Immature natural killer cell (primary cell): Measurements from ENCODE around the gene FAF1. TPM values are rescaled to one million over a fixed set of nuclear protein-coding genes. Genes with fewer than 3 reads are reported as not detected.
"Not testable (repeated sequence)": the region's sequence is repeated elsewhere in the genome, so short reads cannot be mapped to it uniquely, and the experiment has no call there.

ENCODE experiments used
- DNase-seq, 3 donors: peaks; one replicate each; pipeline ENCODE4 v3.0.0; 2022; ENCODE audit warnings: mixed read lengths in 1 of 3
- H3K27ac Mint-ChIP-seq, 6 donors: one replicate each; pipeline ENCODE4 v1.8.0; 2020; ENCODE audit warnings: mixed read lengths in 6 of 6, mild to moderate bottlenecking in 5 of 6, inconsistent platforms in 4 of 6, moderate library complexity in 3 of 6
- H3K27me3 Mint-ChIP-seq, 3 donors: one replicate each; pipeline ENCODE4 v1.8.0; 2020 to 2021; ENCODE audit warnings: low read depth in 3 of 3, mild to moderate bottlenecking in 3 of 3, mixed read lengths in 3 of 3, moderate library complexity in 3 of 3, inconsistent platforms in 1 of 3
- H3K36me3 Mint-ChIP-seq, 3 donors: one replicate each; pipeline ENCODE4 v1.8.0; 2020; ENCODE audit warnings: mixed read lengths in 3 of 3, inconsistent platforms in 2 of 3, mild to moderate bottlenecking in 2 of 3
- H3K4me1 Mint-ChIP-seq, 2 donors: one replicate each; pipeline ENCODE4 v1.8.0; 2020; ENCODE audit warnings: inconsistent platforms in 2 of 2, mild to moderate bottlenecking in 2 of 2, mixed read lengths in 2 of 2, moderate library complexity in 1 of 2
- H3K4me3 Mint-ChIP-seq, 5 donors: one replicate each; pipeline ENCODE4 v1.8.0; 2020; ENCODE audit warnings: mild to moderate bottlenecking in 5 of 5, mixed read lengths in 5 of 5, inconsistent platforms in 3 of 5, moderate library complexity in 3 of 5
- H3K9me3 Mint-ChIP-seq, 6 donors: one replicate each; pipeline ENCODE4 v1.8.0; 2020; ENCODE audit warnings: mild to moderate bottlenecking in 6 of 6, mixed read lengths in 6 of 6, inconsistent platforms in 4 of 6, moderate library complexity in 3 of 6
- polyA plus RNA-seq, 3 donors: library from polyadenylated mRNA; unstranded; fragments of 300-500 nt; fragmentation: Illumina TruSeq; gene quantifications; one replicate each; pipeline ENCODE4 v1.2.3, GENCODE V29; 2021

FAF1 gene
- polyA plus RNA-seq, 3 donors from 2014 or later, result 31.1 to 49.8 (median 44.0) TPM

- Mint-ChIP-seq H3K9me3 (no peaks in the 10 kb centered on the region), H3K27me3 (peaks cover 0 to 8% (median 4%) of the 10 kb centered on the region in 3 donors), H3K4me3 (peak overlapping the region in 3 of 5 donors; percentile 97 to 99 (median 99)), H3K36me3 (no peaks in the 10 kb centered on the region), H3K4me1 (peaks cover 23 to 34% of the 10 kb centered on the region in 2 donors), H3K27ac (peak overlapping the region; percentile 92 to 97 (median 95))
- no peak for DNase-seq
These were observed 6.9 kb upstream of the FAF1 start for GRCh38 chr1:50966991-50967390.

DNA sequence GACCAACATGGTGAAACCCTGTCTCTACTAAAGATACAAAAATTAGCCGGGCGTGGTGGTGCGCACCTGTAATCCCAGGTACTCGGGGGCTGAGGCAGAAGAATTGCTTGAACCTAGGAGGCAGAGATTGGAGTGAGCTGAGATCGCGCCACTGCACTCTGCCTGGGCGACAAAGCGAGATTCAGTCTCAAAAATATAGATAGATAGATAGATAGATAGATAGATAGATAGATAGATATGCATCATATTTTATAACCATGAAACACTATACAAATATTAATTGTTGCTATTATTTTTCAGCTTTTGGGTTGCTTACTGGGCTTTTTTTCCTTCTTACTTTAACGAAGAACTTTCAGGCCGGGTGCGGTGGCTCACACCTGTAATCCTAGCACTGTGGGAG is 4.8 kb upstream of the FAF1 start:
- Mint-ChIP-seq H3K36me3 (no peaks in the 10 kb centered on the region), H3K4me1 (peaks cover 15 to 22% of the 10 kb centered on the region in 2 donors), H3K9me3 (no peaks in the 10 kb centered on the region), H3K4me3 (no peak overlapping the region), H3K27me3 (peaks cover 4 to 16% (median 8%) of the 10 kb centered on the region in 3 donors), H3K27ac (no peak overlapping the region)
- no peak for DNase-seq

DNA sequence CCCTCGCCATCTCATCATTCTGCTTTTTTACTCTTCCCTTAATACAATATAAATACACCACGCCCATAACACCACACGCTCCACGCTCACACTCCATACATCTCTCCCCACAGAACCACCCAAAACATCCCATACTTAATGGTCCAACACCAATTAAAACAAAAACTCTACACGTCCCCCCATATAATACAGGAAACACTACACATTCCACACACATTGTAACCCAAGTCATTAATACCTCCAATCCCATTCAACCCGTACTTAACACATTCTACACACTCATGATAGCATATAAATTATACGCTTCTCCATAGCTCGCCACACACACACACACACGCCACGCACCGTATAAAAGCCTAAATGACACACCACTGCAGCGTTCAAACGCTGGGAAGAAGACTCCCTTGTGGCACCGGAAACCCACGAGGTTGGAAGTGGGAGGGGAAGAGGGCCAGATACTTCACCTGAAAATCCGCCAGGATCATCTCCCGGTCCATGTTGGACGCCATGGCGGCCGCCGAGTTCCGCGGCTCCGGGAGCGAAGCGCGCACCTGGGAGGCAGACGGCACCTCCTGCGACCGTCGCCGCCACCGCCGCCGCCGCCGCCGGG is 659 bp downstream of the FAF1 start:
- Mint-ChIP-seq H3K27ac (peak overlapping the region; percentile 50 to 91 (median 85)), H3K9me3 (no peaks in the 10 kb centered on the region), H3K36me3 (no peaks in the 10 kb centered on the region), H3K27me3 (peaks cover 5 to 11% (median 6%) of the 10 kb centered on the region in 3 donors), H3K4me3 (peak overlapping the region; percentile 83 to 89 (median 85)), H3K4me1 (peaks cover 17 to 20% of the 10 kb centered on the region in 2 donors)
- DNase-seq, result no peak

GRCh38 chr1:50955116-50955515 is 5.0 kb downstream of the FAF1 start:
- no peak overlapping the region for H3K4me3 Mint-ChIP-seq
- peaks cover 15 to 28% of the 10 kb centered on the region in 2 donors for H3K4me1 Mint-ChIP-seq
- no peak overlapping the region for H3K27ac Mint-ChIP-seq
- H3K9me3 Mint-ChIP-seq, result no peaks in the 10 kb centered on the region
- no peak for DNase-seq
- H3K27me3 Mint-ChIP-seq, result peaks cover 3 to 6% (median 5%) of the 10 kb centered on the region in 3 donors
- no peaks in the 10 kb centered on the region for H3K36me3 Mint-ChIP-seq

DNA sequence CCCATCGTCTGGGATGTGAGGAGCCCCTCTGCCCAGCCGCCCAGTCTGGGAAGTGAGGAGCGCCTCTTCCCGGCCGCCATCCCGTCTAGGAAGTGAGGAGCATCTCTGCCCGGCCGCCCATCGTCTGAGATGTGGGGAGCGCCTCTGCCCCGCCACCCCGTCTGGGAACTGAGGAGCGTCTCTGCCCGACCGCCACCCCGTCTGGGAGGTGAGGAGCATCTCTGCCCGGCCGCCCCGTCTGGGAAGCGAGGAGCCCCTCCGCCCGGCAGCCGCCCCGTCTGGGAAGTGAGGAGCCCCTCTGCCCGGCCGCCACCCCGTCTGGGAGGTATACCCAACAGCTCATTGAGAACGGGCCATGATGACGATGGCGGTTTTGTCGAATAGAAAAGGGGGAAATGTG is 7.5 kb downstream of the FAF1 start:
- DNase-seq, H3K4me3 Mint-ChIP-seq, H3K9me3 Mint-ChIP-seq, H3K36me3 Mint-ChIP-seq, H3K27ac Mint-ChIP-seq, H3K27me3 Mint-ChIP-seq: not testable (repeated sequence)
- H3K4me1 Mint-ChIP-seq, result peaks cover 15 to 32% of the 10 kb centered on the region in 2 donors

- DNase-seq, result no peak
- Mint-ChIP-seq H3K36me3 (no peaks in the 10 kb centered on the region), H3K4me3 (no peak overlapping the region), H3K27ac (peak overlapping the region in 1 of 6 donors; percentile 25), H3K27me3 (peaks cover 0 to 3% (median 0%) of the 10 kb centered on the region in 3 donors), H3K9me3 (no peaks in the 10 kb centered on the region), H3K4me1 (peaks cover 26 to 53% of the 10 kb centered on the region in 2 donors)
These were observed 9.7 kb downstream of the FAF1 start for GRCh38 chr1:50950396-50950795.

GRCh38 chr1:50949286-50949982 is 10.6 kb downstream of the FAF1 start:
- peaks cover 0 to 3% (median 0%) of the 10 kb centered on the region in 3 donors for H3K27me3 Mint-ChIP-seq
- no peak for DNase-seq
- no peaks in the 10 kb centered on the region for H3K36me3 Mint-ChIP-seq
- no peak overlapping the region for H3K27ac Mint-ChIP-seq
- H3K9me3 Mint-ChIP-seq, result no peaks in the 10 kb centered on the region
- H3K4me3 Mint-ChIP-seq, result no peak overlapping the region
- peaks cover 30 to 60% of the 10 kb centered on the region in 2 donors for H3K4me1 Mint-ChIP-seq

DNA sequence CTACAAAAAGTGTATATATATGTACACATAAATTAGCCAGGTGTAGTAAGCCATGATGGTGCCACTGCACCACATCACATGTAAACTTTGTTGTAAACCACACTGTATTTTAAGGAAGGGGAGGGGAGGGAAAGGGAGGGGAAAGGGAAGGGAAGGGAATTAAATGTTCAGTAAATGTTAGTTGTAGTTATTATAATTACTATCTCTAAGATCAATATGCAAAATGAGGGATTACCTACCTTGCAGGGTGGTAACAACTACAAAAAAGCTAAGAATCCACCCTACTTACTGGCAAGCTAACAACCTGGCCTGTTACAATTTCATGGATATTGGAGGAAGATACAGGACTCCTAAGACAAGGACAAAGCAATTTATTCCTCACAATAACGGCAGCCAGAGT is 17.7 kb downstream of the FAF1 start:
- H3K36me3 Mint-ChIP-seq, result no peaks in the 10 kb centered on the region
- peaks cover 23 to 60% of the 10 kb centered on the region in 2 donors for H3K4me1 Mint-ChIP-seq
- peaks cover 0 to 1% (median 0%) of the 10 kb centered on the region in 3 donors for H3K27me3 Mint-ChIP-seq
- DNase-seq, result no peak
- no peaks in the 10 kb centered on the region for H3K9me3 Mint-ChIP-seq
- no peak overlapping the region for H3K4me3 Mint-ChIP-seq
- no peak overlapping the region for H3K27ac Mint-ChIP-seq

- H3K27ac Mint-ChIP-seq, result no peak overlapping the region
- no peaks in the 10 kb centered on the region for H3K9me3 Mint-ChIP-seq
- peaks cover 29 to 56% of the 10 kb centered on the region in 2 donors for H3K4me1 Mint-ChIP-seq
These were observed 19.8 kb downstream of the FAF1 start for GRCh38 chr1:50940291-50940690.

GRCh38 chr1:50936321-50936720 is 23.7 kb downstream of the FAF1 start:
- peaks cover 0 to 3% (median 0%) of the 10 kb centered on the region in 3 donors for H3K27me3 Mint-ChIP-seq
- H3K27ac Mint-ChIP-seq, result peak overlapping the region in 2 of 6 donors; percentile 4 to 50
- H3K4me1 Mint-ChIP-seq, result peaks cover 26 to 50% of the 10 kb centered on the region in 2 donors
- no peak for DNase-seq
- H3K4me3 Mint-ChIP-seq, result no peak overlapping the region
- H3K36me3 Mint-ChIP-seq, result no peaks in the 10 kb centered on the region
- H3K9me3 Mint-ChIP-seq, result no peaks in the 10 kb centered on the region

More at GRCh38 chr1:50940291-50940690, 19.8 kb downstream of the FAF1 start:
- Mint-ChIP-seq H3K36me3 (no peaks in the 10 kb centered on the region), H3K4me3 (no peak overlapping the region), H3K27me3 (peaks cover 0 to 1% (median 0%) of the 10 kb centered on the region in 3 donors)
- no peak for DNase-seq

DNA sequence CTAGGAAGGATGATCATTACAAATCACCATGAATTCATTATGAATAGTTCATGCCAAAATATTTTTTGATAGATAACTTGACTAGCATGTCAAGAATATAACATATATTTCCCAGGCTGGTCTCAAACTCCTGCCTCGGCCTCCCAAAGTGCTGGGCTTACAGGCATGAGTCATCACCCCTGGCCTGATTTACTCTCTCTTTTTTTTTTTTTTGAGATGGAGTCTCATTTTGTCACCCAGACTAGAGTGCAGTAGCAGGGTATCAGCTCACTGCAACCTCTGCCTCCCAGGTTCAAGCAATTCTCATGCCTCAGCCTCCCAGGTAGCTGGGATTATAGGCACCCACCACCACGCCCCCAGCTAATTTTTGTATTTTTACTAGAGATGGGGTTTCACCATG is 24.8 kb downstream of the FAF1 start:
- H3K4me1 Mint-ChIP-seq, result peaks cover 26 to 53% of the 10 kb centered on the region in 2 donors
- not testable (repeated sequence) for H3K9me3 Mint-ChIP-seq, H3K27ac Mint-ChIP-seq, H3K4me3 Mint-ChIP-seq, DNase-seq, H3K36me3 Mint-ChIP-seq, H3K27me3 Mint-ChIP-seq

DNA sequence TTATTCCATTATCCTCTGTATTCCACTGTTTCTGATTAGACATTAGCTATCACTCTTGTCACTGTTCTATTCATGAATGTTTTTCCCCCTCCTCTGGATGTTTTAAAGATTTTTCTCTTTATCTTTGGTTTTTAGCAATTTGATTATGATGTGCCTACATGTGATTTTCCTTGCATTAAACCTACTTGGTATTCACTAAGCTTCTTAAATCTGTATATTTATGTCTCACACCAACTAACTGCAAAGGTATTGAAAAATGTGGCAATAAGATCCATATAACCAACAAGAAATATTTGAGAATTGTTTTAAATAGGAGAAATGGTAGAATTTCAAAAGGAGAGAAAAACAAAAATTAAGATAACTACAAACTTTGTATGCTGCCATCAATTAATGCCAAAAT is 25.2 kb downstream of the FAF1 start:
- no peak overlapping the region for H3K27ac Mint-ChIP-seq
- DNase-seq, result no peak
- no peaks in the 10 kb centered on the region for H3K9me3 Mint-ChIP-seq
- peaks cover 29 to 54% of the 10 kb centered on the region in 2 donors for H3K4me1 Mint-ChIP-seq
- no peaks in the 10 kb centered on the region for H3K36me3 Mint-ChIP-seq
- H3K27me3 Mint-ChIP-seq, result peaks cover 0 to 1% (median 0%) of the 10 kb centered on the region in 3 donors
- no peak overlapping the region for H3K4me3 Mint-ChIP-seq

DNA sequence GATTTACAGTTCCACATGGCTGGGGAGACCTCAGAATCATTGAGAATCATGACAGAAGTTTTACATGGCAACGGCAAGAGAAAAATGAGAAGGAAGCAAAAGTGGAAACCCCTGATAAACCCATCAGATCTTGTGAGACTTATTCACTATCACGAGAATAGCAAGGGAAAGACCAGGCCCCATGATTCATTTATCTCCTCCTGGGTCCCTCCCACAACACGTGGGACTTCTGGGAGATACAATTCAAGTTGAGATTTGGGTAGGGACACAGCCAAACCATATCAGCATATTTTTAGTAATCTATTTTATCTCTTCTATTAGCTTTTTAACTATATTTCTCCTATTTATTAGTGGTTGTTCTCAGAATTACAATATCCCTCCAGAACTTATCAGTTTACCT is 26.3 kb downstream of the FAF1 start:
- not testable (repeated sequence) for H3K27me3 Mint-ChIP-seq, DNase-seq, H3K9me3 Mint-ChIP-seq, H3K4me3 Mint-ChIP-seq, H3K36me3 Mint-ChIP-seq, H3K27ac Mint-ChIP-seq
- H3K4me1 Mint-ChIP-seq, result peaks cover 29 to 60% of the 10 kb centered on the region in 2 donors

DNA sequence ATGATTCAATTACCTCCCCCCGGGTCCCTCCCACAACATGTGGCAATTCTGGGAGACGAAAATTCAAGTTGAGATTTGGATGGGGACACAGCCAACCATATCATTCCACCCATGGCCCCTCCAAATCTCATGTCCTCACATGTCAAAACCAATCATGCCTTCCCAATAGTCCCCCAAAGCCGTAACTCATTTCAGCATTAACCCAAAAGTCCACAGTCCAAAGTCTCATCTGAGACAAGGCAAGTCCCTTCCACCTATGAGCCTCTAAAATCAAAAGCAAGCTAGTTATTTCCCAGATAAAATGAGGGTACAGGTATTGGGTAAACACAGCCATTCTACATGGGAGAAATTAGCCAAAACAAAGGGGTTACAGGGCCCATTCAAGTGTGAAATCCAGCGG is 28.0 kb downstream of the FAF1 start:
- not testable (repeated sequence) for DNase-seq, H3K36me3 Mint-ChIP-seq, H3K4me3 Mint-ChIP-seq, H3K9me3 Mint-ChIP-seq, H3K27me3 Mint-ChIP-seq
- H3K4me1 Mint-ChIP-seq, result peaks cover 26 to 56% of the 10 kb centered on the region in 2 donors
- H3K27ac Mint-ChIP-seq, result peak overlapping the region in 1 of 6 donors; percentile 37
